Tibial artery (tissue), 4 donors: ENCODE data around the gene SCAMP2.

ENCODE experiments used
- DNase-seq, 2 donors: peaks; one replicate each; pipeline ENCODE4 v3.0.0-alpha.2; 2019
- H3K27ac ChIP-seq, 2 donors: fragments of 200-600 bp; sonication (generic) in 1 of 2; 1 replicate in 1 of 2; 2 replicates in 1 of 2; pipeline ENCODE4 v1.5.1; 2018 to 2019; ENCODE audit warnings: mild to moderate bottlenecking in 1 of 2
- H3K27me3 ChIP-seq, 2 donors: fragments of 200-600 bp; sonication (generic) in 1 of 2; one replicate each; pipeline versions ENCODE4 v1.5.1 to v1.6.0; 2016 to 2019
- H3K36me3 ChIP-seq, 3 donors: fragments of 200-600 bp; sonication (generic) in 2 of 3; one replicate each; pipeline ENCODE4 v1.5.1; 2016 to 2019; ENCODE audit warnings: mild to moderate bottlenecking in 2 of 3
- H3K4me1 ChIP-seq, 4 donors: fragments of 200-600 bp; sonication (generic) in 2 of 4; 1 replicate in 3 of 4; 2 replicates in 1 of 4; pipeline ENCODE4 v1.5.1; 2016 to 2019
- H3K4me3 ChIP-seq, 2 donors: fragments of 200-600 bp; sonication (generic) in 1 of 2; 1 replicate in 1 of 2; 2 replicates in 1 of 2; pipeline ENCODE4 v1.5.1; 2018 to 2019; ENCODE audit warnings: mild to moderate bottlenecking in 2 of 2
- H3K9me3 ChIP-seq, 3 donors: fragments of 200-600 bp; sonication (generic) in 1 of 3; one replicate each; pipeline ENCODE4 v1.5.1; 2016 to 2019
- CTCF ChIP-seq, 2 experiments: fragments of 200-600 bp in 1 of 2; fragments of 450-650 bp in 1 of 2; IDR thresholded peaks; one replicate each; pipeline ENCODE4 v1.5.1; 2017 to 2019; ENCODE audit warnings: antibody characterized with exemption in 2 of 2, mild to moderate bottlenecking in 1 of 2, moderate library complexity in 1 of 2
- intact Hi-C: fragments of 100-400 bp; cut with DNase I; formaldehyde crosslinking; loops from one replicate; pipeline ENCODE4 v1.15.0; 2023; ENCODE audit warnings: low total_unique reads

SCAMP2 gene

GRCh38 chr15:74851960-74852359 lies 21.2 kb downstream of the SCAMP2 start:
- Histone ChIP-seq H3K36me3 (peaks cover 64 to 74% (median 73%) of the 10 kb centered on the region in 3 donors), H3K27ac (no peak overlapping the region), H3K4me3 (no peak overlapping the region), H3K4me1 (no peaks in the 10 kb centered on the region), H3K9me3 (no peaks in the 10 kb centered on the region), H3K27me3 (no peaks in the 10 kb centered on the region)
- no peak for TF ChIP-seq CTCF (IDR thresholded peaks at IDR 0.05)
- intact Hi-C loops: no loop called here
- no peak for DNase-seq

GRCh38 chr15:74850393-74850792 lies 22.8 kb downstream of the SCAMP2 start:
- peaks cover 64 to 84% (median 80%) of the 10 kb centered on the region in 3 donors for H3K36me3 ChIP-seq
- no peak overlapping the region for H3K27ac ChIP-seq
- H3K4me1 ChIP-seq: no peaks in the 10 kb centered on the region
- no peak for TF ChIP-seq CTCF (IDR thresholded peaks at IDR 0.05)
- intact Hi-C loops: no loop called here
- no peaks in the 10 kb centered on the region for H3K27me3 ChIP-seq
- no peaks in the 10 kb centered on the region for H3K9me3 ChIP-seq
- H3K4me3 ChIP-seq: no peak overlapping the region
- DNase-seq: no peak

- intact Hi-C loops: no loop called here
- no peaks in the 10 kb centered on the region for H3K9me3 ChIP-seq
- H3K27ac ChIP-seq: no peak overlapping the region
- DNase-seq: no peak
- peaks cover 47 to 73% (median 67%) of the 10 kb centered on the region in 3 donors for H3K36me3 ChIP-seq
- no peaks in the 10 kb centered on the region for H3K27me3 ChIP-seq
- TF ChIP-seq CTCF (IDR thresholded peaks at IDR 0.05): no peak
- peaks cover 0 to 12% (median 8%) of the 10 kb centered on the region in 4 donors for H3K4me1 ChIP-seq
- H3K4me3 ChIP-seq: no peak overlapping the region
Measured at GRCh38 chr15:74847432-74847831, 25.7 kb downstream of the SCAMP2 start.

GRCh38 chr15:74845581-74845980 lies 27.6 kb downstream of the SCAMP2 start:
- DNase-seq: no peak
- no peak for TF ChIP-seq CTCF (IDR thresholded peaks at IDR 0.05)
- Histone ChIP-seq H3K9me3 (no peaks in the 10 kb centered on the region), H3K4me3 (no peak overlapping the region), H3K36me3 (peaks cover 28 to 54% (median 49%) of the 10 kb centered on the region in 3 donors), H3K27ac (no peak overlapping the region), H3K27me3 (no peaks in the 10 kb centered on the region), H3K4me1 (peaks cover 0 to 28% (median 19%) of the 10 kb centered on the region in 4 donors)
- intact Hi-C loops: no loop called here

- Histone ChIP-seq H3K9me3 (no peaks in the 10 kb centered on the region), H3K4me1 (peaks cover 0 to 28% (median 19%) of the 10 kb centered on the region in 4 donors), H3K36me3 (peaks cover 24 to 52% (median 45%) of the 10 kb centered on the region in 3 donors), H3K27me3 (no peaks in the 10 kb centered on the region), H3K4me3 (no peak overlapping the region), H3K27ac (no peak overlapping the region)
- intact Hi-C loops: no loop called here
- no peak for DNase-seq
- TF ChIP-seq CTCF (IDR thresholded peaks at IDR 0.05): no peak
Measured at GRCh38 chr15:74845208-74845568, 28.0 kb downstream of the SCAMP2 start.
